Liver (tissue), 3 donors: ENCODE measurements around the gene CFDP1.

Experiments
- CTCF ChIP-seq: fragments of 150-350 bp; IDR thresholded peaks from 2 replicates; pipeline ENCODE4 v1.5.1; 2017; ENCODE audit warnings: improper control_type of control experiment, low read depth, low read length; ENCODE audit not compliant: missing input control
- MAX ChIP-seq: IDR thresholded peaks from 2 replicates; pipeline ENCODE4 v1.6.1; 2016; ENCODE audit warnings: antibody characterized with exemption
- RAD21 ChIP-seq, 2 donors: IDR thresholded peaks; 2 replicates each; pipeline ENCODE4 v1.6.1; 2016; ENCODE audit warnings: antibody characterized with exemption in 2 of 2, mild to moderate bottlenecking in 2 of 2
- RXRA ChIP-seq, 2 donors: IDR thresholded peaks; 2 replicates each; pipeline ENCODE4 v1.6.1; 2017 to 2018; ENCODE audit warnings: antibody characterized with exemption in 2 of 2, mild to moderate bottlenecking in 1 of 2
- ZBTB33 ChIP-seq: IDR thresholded peaks from 2 replicates; pipeline ENCODE4 v1.6.1; 2016; ENCODE audit warnings: antibody characterized with exemption
- donor health status: healthy.
- donor health status: healthy.

- TF ChIP-seq ZBTB33 (no peak), CTCF (no peak), RAD21 (IDR thresholded peaks at IDR 0.05) (no peak), RXRA (IDR thresholded peaks at IDR 0.05) (no peak), MAX (no peak)
These were observed 87.6 kb downstream of the CFDP1 start for GRCh38 chr16:75345711-75346110.
